ENCODE results near the gene FBF1. TPM values are rescaled to one million over a fixed set of nuclear protein-coding genes. Genes with fewer than 3 reads are reported as not detected.
"Not testable (repeated sequence)": the region's sequence is repeated elsewhere in the genome, so short reads cannot be mapped to it uniquely, and the experiment has no call there.

The FBF1 gene
- polyA plus RNA-seq, 1 donor (not counting 4 experiments of a cell fraction or from before 2014, with no cell fraction given), result 4.3 TPM

DNA sequence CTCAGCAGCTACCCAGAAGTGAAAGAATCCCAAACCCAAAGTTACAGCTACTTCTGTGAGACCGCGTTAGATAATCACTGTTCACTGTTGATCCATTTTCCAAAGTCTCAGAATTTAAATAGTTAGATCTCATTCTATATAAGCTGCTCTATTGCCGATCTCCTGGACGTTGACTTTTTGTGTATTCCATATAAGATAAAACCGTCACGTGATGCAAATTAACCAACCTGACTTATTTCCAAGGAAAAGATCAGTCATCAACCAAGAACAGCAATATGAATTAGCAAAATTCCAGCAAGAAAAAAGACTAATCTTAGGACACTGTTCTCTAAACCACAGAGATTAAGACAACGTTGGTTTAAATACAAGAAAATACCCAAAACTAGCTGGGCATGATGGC lies 29.8 kb upstream of the FBF1 start:
- H3K79me2 ChIP-seq (ENCODE audit: control insufficient read depth, insufficient read depth, low read length), result no peaks in the 10 kb centered on the region
- no peak overlapping the region for H3K4me3 ChIP-seq (ENCODE audit: control insufficient read depth in 2 of 3, extremely low read depth in 1 of 3, insufficient read depth in 2 of 3, low read depth in 1 of 3, low read length in 3 of 3)
- H3K36me3 ChIP-seq (ENCODE audit: control insufficient read depth in 2 of 2, extremely low read depth in 1 of 2, insufficient read depth in 2 of 2, low read length in 2 of 2), result peaks cover 5 to 11% of the 10 kb centered on the region in 2 experiments
- H3K9me1 ChIP-seq (ENCODE audit: control insufficient read depth, extremely low read depth, insufficient read depth, low read length), result no peaks in the 10 kb centered on the region
- H3K27ac ChIP-seq (ENCODE audit: control insufficient read depth, insufficient read depth, low read length), result no peak overlapping the region
- TF ChIP-seq EZH2 (IDR thresholded peaks at IDR 0.05; ENCODE audit: low read length), result no peak
- TF ChIP-seq, protein P1, sequence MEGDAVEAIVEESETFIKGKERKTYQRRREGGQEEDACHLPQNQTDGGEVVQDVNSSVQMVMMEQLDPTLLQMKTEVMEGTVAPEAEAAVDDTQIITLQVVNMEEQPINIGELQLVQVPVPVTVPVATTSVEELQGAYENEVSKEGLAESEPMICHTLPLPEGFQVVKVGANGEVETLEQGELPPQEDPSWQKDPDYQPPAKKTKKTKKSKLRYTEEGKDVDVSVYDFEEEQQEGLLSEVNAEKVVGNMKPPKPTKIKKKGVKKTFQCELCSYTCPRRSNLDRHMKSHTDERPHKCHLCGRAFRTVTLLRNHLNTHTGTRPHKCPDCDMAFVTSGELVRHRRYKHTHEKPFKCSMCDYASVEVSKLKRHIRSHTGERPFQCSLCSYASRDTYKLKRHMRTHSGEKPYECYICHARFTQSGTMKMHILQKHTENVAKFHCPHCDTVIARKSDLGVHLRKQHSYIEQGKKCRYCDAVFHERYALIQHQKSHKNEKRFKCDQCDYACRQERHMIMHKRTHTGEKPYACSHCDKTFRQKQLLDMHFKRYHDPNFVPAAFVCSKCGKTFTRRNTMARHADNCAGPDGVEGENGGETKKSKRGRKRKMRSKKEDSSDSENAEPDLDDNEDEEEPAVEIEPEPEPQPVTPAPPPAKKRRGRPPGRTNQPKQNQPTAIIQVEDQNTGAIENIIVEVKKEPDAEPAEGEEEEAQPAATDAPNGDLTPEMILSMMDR (optimal IDR thresholded peaks at IDR 0.05 in 1 of 3, IDR thresholded peaks at IDR 0.05 in 1 of 3, conservative IDR thresholded peaks at IDR 0.05 in 1 of 3; ENCODE audit: extremely low read depth in 1 of 3, insufficient read depth in 2 of 3, low read length in 3 of 3), result no peak
- H2AFZ ChIP-seq (ENCODE audit: control insufficient read depth, low read length), result no peak overlapping the region
- H3K4me2 ChIP-seq (ENCODE audit: control insufficient read depth, extremely low read depth, insufficient read depth, low read depth, low read length), result no peak overlapping the region
- no peaks in the 10 kb centered on the region for H3K27me3 ChIP-seq (ENCODE audit: control insufficient read depth, extremely low read depth, insufficient read depth, low read length)
- dilution Hi-C loops (cut with MboI; ENCODE audit: extremely low pct_ligation_motif_present, low sequenced_read_pairs), result no loop called here
- DNase-seq (ENCODE audit: low read depth, low spot score) (no peak), FAIRE-seq (no peak)
- no peaks in the 10 kb centered on the region for H3K9me3 ChIP-seq (ENCODE audit: control insufficient read depth, low read depth, low read length)
- no peaks in the 10 kb centered on the region for H3K4me1 ChIP-seq (ENCODE audit: control insufficient read depth, extremely low read depth, insufficient read depth, low read length)
- no peak overlapping the region for H3K9ac ChIP-seq (ENCODE audit: control insufficient read depth, extremely low read depth, insufficient read depth, low read length)
- no peaks in the 10 kb centered on the region for H4K20me1 ChIP-seq (ENCODE audit: control insufficient read depth, extremely low read depth, insufficient read depth, low read length)

DNA sequence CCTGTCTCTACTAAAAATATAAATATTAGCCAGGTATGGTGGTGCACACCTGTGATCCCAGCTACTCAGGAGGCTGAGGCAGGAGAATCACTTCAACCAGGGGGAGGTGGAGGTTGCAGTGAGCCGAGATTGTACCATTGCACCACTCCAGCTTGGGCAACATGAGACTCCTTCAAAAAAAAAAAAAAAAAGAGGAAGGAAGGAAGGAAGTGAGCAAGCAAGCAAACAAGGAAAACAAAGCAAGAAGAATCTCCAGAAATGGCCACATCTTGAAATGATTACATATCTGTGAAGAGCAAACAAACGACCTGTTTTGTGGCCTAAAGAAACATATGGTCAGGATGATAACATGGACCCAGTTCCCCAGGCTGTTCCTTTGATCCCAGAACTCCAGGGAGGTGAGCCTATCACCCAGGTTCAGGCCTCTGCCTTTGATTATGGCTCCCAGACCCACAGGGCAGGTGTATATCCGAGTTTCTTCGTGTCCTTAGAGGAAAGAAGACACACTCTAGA lies 29.2 kb upstream of the FBF1 start:
- TF ChIP-seq EZH2 (IDR thresholded peaks at IDR 0.05; ENCODE audit: low read length), result no peak
- TF ChIP-seq, protein P1 (optimal IDR thresholded peaks at IDR 0.05 in 1 of 3, IDR thresholded peaks at IDR 0.05 in 1 of 3, conservative IDR thresholded peaks at IDR 0.05 in 1 of 3; ENCODE audit: extremely low read depth in 1 of 3, insufficient read depth in 2 of 3, low read length in 3 of 3), result no peak
- no peaks in the 10 kb centered on the region for H3K79me2 ChIP-seq (ENCODE audit: control insufficient read depth, insufficient read depth, low read length)
- dilution Hi-C loops (cut with MboI; ENCODE audit: extremely low pct_ligation_motif_present, low sequenced_read_pairs), result no loop called here

DNA sequence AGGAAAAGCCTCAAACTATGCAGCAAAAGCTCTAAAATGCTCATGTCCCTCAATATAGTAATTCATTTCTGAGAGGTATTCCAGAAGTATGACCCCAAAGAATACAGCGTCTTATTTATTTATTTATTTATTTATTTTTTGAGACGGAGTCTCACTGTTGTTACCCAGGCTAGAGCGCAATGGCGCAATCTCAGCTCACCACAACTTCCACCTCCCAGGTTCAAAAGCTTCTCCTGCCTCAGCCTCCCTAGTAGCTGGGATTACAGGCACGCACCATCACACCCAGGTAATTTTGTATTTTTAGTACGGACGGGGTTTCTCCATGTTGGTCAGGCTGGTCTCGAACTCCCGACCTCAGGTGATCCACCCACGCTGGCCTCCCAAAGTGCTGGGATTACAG lies 28.2 kb upstream of the FBF1 start:
- H3K4me2 ChIP-seq (ENCODE audit: control insufficient read depth, extremely low read depth, insufficient read depth, low read depth, low read length); FAIRE-seq; H3K79me2 ChIP-seq (ENCODE audit: control insufficient read depth, insufficient read depth, low read length); DNase-seq (ENCODE audit: low read depth, low spot score); H3K27ac ChIP-seq (ENCODE audit: control insufficient read depth, insufficient read depth, low read length); H3K9me1 ChIP-seq (ENCODE audit: control insufficient read depth, extremely low read depth, insufficient read depth, low read length); dilution Hi-C loops (cut with MboI; ENCODE audit: extremely low pct_ligation_motif_present, low sequenced_read_pairs); H3K9ac ChIP-seq (ENCODE audit: control insufficient read depth, extremely low read depth, insufficient read depth, low read length); H3K4me1 ChIP-seq (ENCODE audit: control insufficient read depth, extremely low read depth, insufficient read depth, low read length); H3K36me3 ChIP-seq (ENCODE audit: control insufficient read depth in 2 of 2, extremely low read depth in 1 of 2, insufficient read depth in 2 of 2, low read length in 2 of 2); H2AFZ ChIP-seq (ENCODE audit: control insufficient read depth, low read length); H3K9me3 ChIP-seq (ENCODE audit: control insufficient read depth, low read depth, low read length); H3K27me3 ChIP-seq (ENCODE audit: control insufficient read depth, extremely low read depth, insufficient read depth, low read length); H3K4me3 ChIP-seq (ENCODE audit: control insufficient read depth in 2 of 3, extremely low read depth in 1 of 3, insufficient read depth in 2 of 3, low read depth in 1 of 3, low read length in 3 of 3); H4K20me1 ChIP-seq (ENCODE audit: control insufficient read depth, extremely low read depth, insufficient read depth, low read length): not testable (repeated sequence)

More for the DNA sequence above, 29.2 kb upstream of the FBF1 start:
- Histone ChIP-seq H3K27ac (ENCODE audit: control insufficient read depth, insufficient read depth, low read length) (no peak overlapping the region), H3K4me1 (ENCODE audit: control insufficient read depth, extremely low read depth, insufficient read depth, low read length) (no peaks in the 10 kb centered on the region), H4K20me1 (ENCODE audit: control insufficient read depth, extremely low read depth, insufficient read depth, low read length) (no peaks in the 10 kb centered on the region), H3K36me3 (ENCODE audit: control insufficient read depth in 2 of 2, extremely low read depth in 1 of 2, insufficient read depth in 2 of 2, low read length in 2 of 2) (peaks cover 5 to 11% of the 10 kb centered on the region in 2 experiments), H3K4me3 (ENCODE audit: control insufficient read depth in 2 of 3, extremely low read depth in 1 of 3, insufficient read depth in 2 of 3, low read depth in 1 of 3, low read length in 3 of 3) (no peak overlapping the region), H3K9ac (ENCODE audit: control insufficient read depth, extremely low read depth, insufficient read depth, low read length) (no peak overlapping the region), H3K4me2 (ENCODE audit: control insufficient read depth, extremely low read depth, insufficient read depth, low read depth, low read length) (no peak overlapping the region), H3K9me1 (ENCODE audit: control insufficient read depth, extremely low read depth, insufficient read depth, low read length) (no peaks in the 10 kb centered on the region), H3K9me3 (ENCODE audit: control insufficient read depth, low read depth, low read length) (no peaks in the 10 kb centered on the region), H3K27me3 (ENCODE audit: control insufficient read depth, extremely low read depth, insufficient read depth, low read length) (no peaks in the 10 kb centered on the region), H2AFZ (ENCODE audit: control insufficient read depth, low read length) (no peak overlapping the region)
- FAIRE-seq, result no peak
- no peak for DNase-seq (ENCODE audit: low read depth, low spot score)

Data from keratinocyte (primary cell).